ENCODE measurements around the gene CHRDL2.

DNA sequence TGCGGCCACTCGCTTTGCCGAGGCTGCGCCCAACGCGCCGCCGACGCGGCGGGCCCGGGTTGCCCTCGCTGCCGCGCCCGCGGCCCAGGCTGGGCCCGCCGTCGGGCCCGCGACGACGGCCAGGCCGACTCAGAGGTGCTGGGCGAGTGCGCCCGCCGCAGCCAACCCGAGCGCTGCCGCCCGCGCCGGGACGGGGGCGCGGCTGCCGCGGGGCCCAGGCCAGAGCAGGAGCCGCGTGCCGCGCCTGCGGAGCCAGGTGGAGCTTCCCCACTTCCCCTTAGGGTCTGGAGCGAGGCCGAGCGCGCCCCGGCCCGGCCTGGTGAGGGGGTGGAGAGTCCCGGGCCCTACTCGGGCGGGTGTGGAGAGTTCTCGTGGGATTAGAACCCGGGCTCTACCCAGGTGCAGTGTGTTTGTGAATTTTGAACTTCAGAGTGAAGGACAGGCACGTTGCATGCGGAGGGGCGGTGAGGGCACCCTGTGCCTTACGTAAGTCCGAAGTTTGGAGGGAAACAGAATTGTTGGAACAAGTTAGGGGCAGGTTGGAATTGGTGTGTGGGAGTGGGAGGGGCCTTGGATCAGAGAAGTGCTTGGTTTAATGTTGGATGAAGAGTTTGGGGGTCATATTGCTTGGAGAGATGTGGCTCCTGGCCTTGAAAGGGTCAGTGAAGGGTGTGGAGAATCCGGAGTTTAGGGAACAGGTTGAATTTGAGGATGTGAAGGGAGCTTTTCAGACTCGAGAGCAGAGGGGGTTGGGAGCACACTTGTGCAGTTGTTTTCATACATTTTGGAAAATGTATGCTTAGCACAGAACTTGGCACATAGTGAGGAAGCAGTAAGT is 18.1 kb upstream of the CHRDL2 start:
- TF ChIP-seq, protein P1, sequence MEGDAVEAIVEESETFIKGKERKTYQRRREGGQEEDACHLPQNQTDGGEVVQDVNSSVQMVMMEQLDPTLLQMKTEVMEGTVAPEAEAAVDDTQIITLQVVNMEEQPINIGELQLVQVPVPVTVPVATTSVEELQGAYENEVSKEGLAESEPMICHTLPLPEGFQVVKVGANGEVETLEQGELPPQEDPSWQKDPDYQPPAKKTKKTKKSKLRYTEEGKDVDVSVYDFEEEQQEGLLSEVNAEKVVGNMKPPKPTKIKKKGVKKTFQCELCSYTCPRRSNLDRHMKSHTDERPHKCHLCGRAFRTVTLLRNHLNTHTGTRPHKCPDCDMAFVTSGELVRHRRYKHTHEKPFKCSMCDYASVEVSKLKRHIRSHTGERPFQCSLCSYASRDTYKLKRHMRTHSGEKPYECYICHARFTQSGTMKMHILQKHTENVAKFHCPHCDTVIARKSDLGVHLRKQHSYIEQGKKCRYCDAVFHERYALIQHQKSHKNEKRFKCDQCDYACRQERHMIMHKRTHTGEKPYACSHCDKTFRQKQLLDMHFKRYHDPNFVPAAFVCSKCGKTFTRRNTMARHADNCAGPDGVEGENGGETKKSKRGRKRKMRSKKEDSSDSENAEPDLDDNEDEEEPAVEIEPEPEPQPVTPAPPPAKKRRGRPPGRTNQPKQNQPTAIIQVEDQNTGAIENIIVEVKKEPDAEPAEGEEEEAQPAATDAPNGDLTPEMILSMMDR (conservative IDR thresholded peaks at IDR 0.05; ENCODE audit: low read depth, low read length): no peak
- no peak for TF ChIP-seq EZH2 (IDR thresholded peaks at IDR 0.05; ENCODE audit: borderline replicate concordance, low read depth, low read length, poor library complexity, severe bottlenecking)

Measured in A673 (cell line).